Esophagus muscularis mucosa (tissue), 3 donors: ENCODE data around the gene PIK3R2.

Experiments used
- CTCF ChIP-seq, 3 experiments: fragments of 200-600 bp in 2 of 3; fragments of 450-650 bp in 1 of 3; sonication (generic) in 2 of 3; IDR thresholded peaks; one replicate each; pipeline ENCODE4 v1.5.1; 2017 to 2019; ENCODE audit warnings: antibody characterized with exemption in 3 of 3, mild to moderate bottlenecking in 2 of 3, moderate library complexity in 1 of 3
- POLR2A ChIP-seq: fragments of 450-650 bp; IDR thresholded peaks from one replicate; pipeline ENCODE4 v1.6.1; 2017; ENCODE audit warnings: antibody characterized with exemption, moderate library complexity, mild to moderate bottlenecking, low read depth
- POLR2AphosphoS5 ChIP-seq, 2 donors: sonication (generic); formaldehyde crosslinking; IDR thresholded peaks; one replicate each; pipeline ENCODE4 v1.6.1; 2017; ENCODE audit warnings: antibody characterized with exemption in 2 of 2

- TF ChIP-seq POLR2AphosphoS5 (IDR thresholded peaks at IDR 0.05) (no peak), CTCF (IDR thresholded peaks at IDR 0.05) (peak; percentile 12 to 37 (median 27)), POLR2A (no peak)
These were observed 49.9 kb downstream of the PIK3R2 start for GRCh38 chr19:18202778-18203407.
